ENCODE results near the gene PTF1A. TPM values are rescaled to one million over a fixed set of nuclear protein-coding genes. Genes with fewer than 3 reads are reported as not detected.

Gene PTF1A
- total and polyA plus RNA-seq, 9 of the 15 experiments (the other 6 are each of a cell fraction or from before 2014, with no cell fraction given), result not detected

GRCh38 chr10:23203369-23204325 lies 11.5 kb downstream of the PTF1A start:
- no peak for ATAC-seq
- Histone ChIP-seq H3K9me1 (ENCODE audit: control insufficient read depth, insufficient read depth, low read length) (no peaks in the 10 kb centered on the region), H3K9ac (ENCODE audit: insufficient read depth in 1 of 2, low read depth in 2 of 2, low read length in 2 of 2) (no peak overlapping the region), H3K9me3 (replicated peaks; ENCODE audit: control insufficient read depth, insufficient read depth, low read depth, low read length) (no peaks in the 10 kb centered on the region), H3K4me3 (no peak overlapping the region), H4K20me1 (replicated peaks; ENCODE audit: control insufficient read depth, insufficient read depth, low read length) (no peaks in the 10 kb centered on the region; the same call in 1 of the 2 replicates), H3K79me2 (ENCODE audit: control insufficient read depth, insufficient read depth, low read length) (no peaks in the 10 kb centered on the region), H3K36me3 (ENCODE audit: control insufficient read depth, insufficient read depth, low read length) (no peaks in the 10 kb centered on the region), H3K4me1 (replicated peaks in 1 of 2; ENCODE audit: control insufficient read depth in 2 of 2, insufficient read depth in 2 of 2, low read length in 2 of 2) (peaks cover 0 to 9% of the 10 kb centered on the region in 2 experiments; a peak in 1 of 5 replicates), H3K27me3 (ENCODE audit: control insufficient read depth in 2 of 2, insufficient read depth in 2 of 2, low read length in 2 of 2) (peaks cover 4 to 37% of the 10 kb centered on the region in 2 experiments; a peak in 3 of 5 replicates), H2AFZ (ENCODE audit: low read depth, low read length) (no peak overlapping the region), H3K4me2 (ENCODE audit: insufficient read depth, low read length) (no peak overlapping the region), H3K27ac (ENCODE audit: extremely low read depth, low read depth, low read length) (no peak overlapping the region)
- CTCF ChIA-PET (ENCODE audit: low intra/inter-chr PET ratio), result no interaction called here
- WGBS (ENCODE audit: insufficient coverage, low coverage, missing lambda C conversion rate), result 2% methylated on average over 29 of the region's 29 CpGs
- no TSS peak for BruUV-seq (replicated peaks)
- POLR2A ChIA-PET, result interaction anchor here (0.6 kb wide), 1 partner anchor 1040 kb away, joined by 3 read pairs; no protein-coding TSS in a partner anchor
- TF ChIP-seq ESRRA (IDR thresholded peaks at IDR 0.05; ENCODE audit: borderline replicate concordance, low read depth) (no peak), RNF219 (CRISPR knock-in tag; IDR thresholded peaks at IDR 0.05) (no peak), ARNT (IDR thresholded peaks at IDR 0.05) (no peak), TRIM28 (IDR thresholded peaks at IDR 0.05) (no peak), ZNF639 (CRISPR knock-in tag; conservative IDR thresholded peaks at IDR 0.05 in 1 of 2, IDR thresholded peaks at IDR 0.05 in 1 of 2) (no peak), POLR2AphosphoS5 (IDR thresholded peaks at IDR 0.05; ENCODE audit: control insufficient read depth, insufficient read depth, low read depth, low read length) (no peak), ZNF165 (CRISPR knock-in tag; IDR thresholded peaks at IDR 0.05; ENCODE audit: borderline replicate concordance) (no peak), ZNF449 (CRISPR knock-in tag; IDR thresholded peaks at IDR 0.05) (no peak), IRF2 (CRISPR knock-in tag; IDR thresholded peaks at IDR 0.05) (no peak), SMARCA5 (IDR thresholded peaks at IDR 0.05) (no peak)
- FAIRE-seq, result no peak
- in situ Hi-C loops (cut with MboI), result no loop called here
- intact Hi-C loops (cut with micrococcal nuclease), result no loop called here
- DNase-seq (ENCODE audit: extremely low read depth in 1 of 4, low spot score in 3 of 4), result no peak
